Keratinocyte (primary cell): ENCODE results near the gene THAP2. TPM values are rescaled to one million over a fixed set of nuclear protein-coding genes. Genes with fewer than 3 reads are reported as not detected.

Experiments
- DNase-seq: peaks from one replicate; pipeline ENCODE4 v3.0.0-alpha.2; 2011; ENCODE audit warnings: low read depth, missing footprints, low spot score
- FAIRE-seq: peaks from 2 replicates; lab custom pipeline; 2011; peaks lifted over from hg19 to GRCh38; lab: Jason Lieb, UNC
- H2AFZ ChIP-seq: 2 replicates; pipeline ENCODE4 v1.6.0; 2012; ENCODE audit warnings: low read length, control low read depth, inconsistent platforms; ENCODE audit not compliant: control insufficient read depth
- H3K27ac ChIP-seq: 2 replicates; pipeline ENCODE4 v1.5.1; 2011; ENCODE audit warnings: low read length; ENCODE audit not compliant: control insufficient read depth, insufficient read depth
- H3K27me3 ChIP-seq: 3 replicates; pipeline ENCODE4 v1.6.0; 2011; ENCODE audit warnings: low read length; ENCODE audit not compliant: control insufficient read depth, insufficient read depth; ENCODE audit errors: extremely low read depth
- H3K36me3 ChIP-seq, 2 experiments: 2 replicates in 1 of 2; 3 replicates in 1 of 2; pipeline ENCODE4 v1.5.1; 2011; ENCODE audit warnings: low read length in 2 of 2, mild to moderate bottlenecking in 1 of 2; ENCODE audit not compliant: control insufficient read depth in 2 of 2, insufficient read depth in 2 of 2; ENCODE audit errors: extremely low read depth in 1 of 2
- H3K4me1 ChIP-seq: 3 replicates; pipeline ENCODE4 v1.5.1; 2011; ENCODE audit warnings: low read length; ENCODE audit not compliant: control insufficient read depth, insufficient read depth; ENCODE audit errors: extremely low read depth
- H3K4me2 ChIP-seq: 3 replicates; pipeline ENCODE4 v1.6.0; 2011; ENCODE audit warnings: low read depth, low read length; ENCODE audit not compliant: control insufficient read depth, insufficient read depth; ENCODE audit errors: extremely low read depth
- H3K4me3 ChIP-seq, 3 experiments: fragments of 200-600 bp in 1 of 3; sonication (generic) in 1 of 3; 2 replicates in 2 of 3; 3 replicates in 1 of 3; pipeline ENCODE4 v1.5.1; 2011 to 2016; ENCODE audit warnings: low read length in 3 of 3, mild to moderate bottlenecking in 3 of 3, control low read depth in 2 of 3, inconsistent platforms in 1 of 3, low read depth in 1 of 3, mixed read lengths in 1 of 3, mixed run types in 1 of 3, moderate library complexity in 1 of 3; ENCODE audit not compliant: control insufficient read depth in 2 of 3, insufficient read depth in 2 of 3; ENCODE audit errors: extremely low read depth in 1 of 3
- H3K79me2 ChIP-seq: 2 replicates; pipeline ENCODE4 v1.6.0; 2012; ENCODE audit warnings: low read length; ENCODE audit not compliant: control insufficient read depth, insufficient read depth
- H3K9ac ChIP-seq: 3 replicates; pipeline ENCODE4 v1.6.0; 2011; ENCODE audit warnings: low read length; ENCODE audit not compliant: control insufficient read depth, insufficient read depth; ENCODE audit errors: extremely low read depth
- H3K9me1 ChIP-seq: 3 replicates; pipeline ENCODE4 v1.6.0; 2011; ENCODE audit warnings: low read length; ENCODE audit not compliant: control insufficient read depth, insufficient read depth; ENCODE audit errors: extremely low read depth
- H3K9me3 ChIP-seq: 2 replicates; pipeline ENCODE4 v1.5.1; 2012; ENCODE audit warnings: low read depth, low read length; ENCODE audit not compliant: control insufficient read depth
- H4K20me1 ChIP-seq: 3 replicates; pipeline ENCODE4 v1.6.0; 2011; ENCODE audit warnings: low read length; ENCODE audit not compliant: control insufficient read depth, insufficient read depth; ENCODE audit errors: extremely low read depth
- EZH2 ChIP-seq: IDR thresholded peaks from one replicate; pipeline ENCODE4 v1.6.1; 2012; ENCODE audit warnings: inconsistent platforms, mild to moderate bottlenecking, low read length, moderate library complexity
- dilution Hi-C: fragments of 300-500 bp; cut with MboI; formaldehyde crosslinking; loops from one replicate; pipeline ENCODE4 v1.7.0; 2020; ENCODE audit warnings: low sequenced_read_pairs; ENCODE audit not compliant: extremely low pct_ligation_motif_present
- polyA plus RNA-seq, 5 experiments: library from polyadenylated mRNA; depleted of rRNA in 3 of 5; stranded (reverse) in 3 of 5; stranded (forward) in 1 of 5; unstranded in 1 of 5; fragments of >200 nt; gene quantifications; 1 replicate in 1 of 5; 2 replicates in 3 of 5; 3 replicates in 1 of 5; pipeline versions ENCODE4 v1.2.1 to v1.2.3, GENCODE V29; 2011 to 2012; ENCODE audit warnings: missing spikeins in 2 of 5, low read depth in 1 of 5, low replicate concordance in 1 of 5
- TF ChIP-seq, protein P1 (sequence below), 3 experiments: IDR thresholded peaks in 1 of 3; conservative IDR thresholded peaks in 1 of 3; optimal IDR thresholded peaks in 1 of 3; 2 replicates in 2 of 3; 3 replicates in 1 of 3; pipeline versions ENCODE3 to v1.5.1; 2011; ENCODE audit warnings: low read length in 3 of 3, mild to moderate bottlenecking in 3 of 3, moderate library complexity in 2 of 3, control low read depth in 1 of 3, inconsistent platforms in 1 of 3; ENCODE audit not compliant: insufficient read depth in 2 of 3; ENCODE audit errors: extremely low read depth in 1 of 3

Gene THAP2
- polyA plus RNA-seq, 1 donor (not counting 4 experiments of a cell fraction or from before 2014, with no cell fraction given), result 4.4 TPM

DNA sequence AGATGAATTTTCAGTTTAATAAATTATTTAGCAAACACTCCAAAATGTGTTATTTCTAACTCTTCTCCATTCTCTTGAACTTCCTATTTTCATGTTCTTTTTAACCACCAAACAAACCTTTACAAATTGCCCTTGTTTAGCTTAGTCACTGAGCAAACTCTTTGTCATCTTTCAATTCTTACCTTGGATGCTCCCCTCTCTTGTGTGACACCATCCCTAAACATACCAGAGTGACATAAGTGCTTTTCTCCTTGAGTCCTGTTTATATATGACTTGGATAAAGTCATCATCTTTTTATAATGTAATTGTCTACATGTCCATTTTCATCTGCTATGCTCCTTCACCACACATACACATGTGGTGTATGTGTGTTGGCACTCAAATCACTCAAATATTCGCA lies 18.4 kb downstream of the THAP2 start:
- no peaks in the 10 kb centered on the region for H4K20me1 ChIP-seq
- no peaks in the 10 kb centered on the region for H3K27me3 ChIP-seq
- FAIRE-seq (no peak), DNase-seq (no peak)
- H3K4me1 ChIP-seq, result peaks cover 9% of the 10 kb centered on the region
- no peaks in the 10 kb centered on the region for H3K9me1 ChIP-seq
- H3K79me2 ChIP-seq, result no peaks in the 10 kb centered on the region
- dilution Hi-C loops, result no loop called here
- H3K9me3 ChIP-seq, result no peaks in the 10 kb centered on the region
- no peaks in the 10 kb centered on the region for H3K36me3 ChIP-seq
- TF ChIP-seq, protein P1, sequence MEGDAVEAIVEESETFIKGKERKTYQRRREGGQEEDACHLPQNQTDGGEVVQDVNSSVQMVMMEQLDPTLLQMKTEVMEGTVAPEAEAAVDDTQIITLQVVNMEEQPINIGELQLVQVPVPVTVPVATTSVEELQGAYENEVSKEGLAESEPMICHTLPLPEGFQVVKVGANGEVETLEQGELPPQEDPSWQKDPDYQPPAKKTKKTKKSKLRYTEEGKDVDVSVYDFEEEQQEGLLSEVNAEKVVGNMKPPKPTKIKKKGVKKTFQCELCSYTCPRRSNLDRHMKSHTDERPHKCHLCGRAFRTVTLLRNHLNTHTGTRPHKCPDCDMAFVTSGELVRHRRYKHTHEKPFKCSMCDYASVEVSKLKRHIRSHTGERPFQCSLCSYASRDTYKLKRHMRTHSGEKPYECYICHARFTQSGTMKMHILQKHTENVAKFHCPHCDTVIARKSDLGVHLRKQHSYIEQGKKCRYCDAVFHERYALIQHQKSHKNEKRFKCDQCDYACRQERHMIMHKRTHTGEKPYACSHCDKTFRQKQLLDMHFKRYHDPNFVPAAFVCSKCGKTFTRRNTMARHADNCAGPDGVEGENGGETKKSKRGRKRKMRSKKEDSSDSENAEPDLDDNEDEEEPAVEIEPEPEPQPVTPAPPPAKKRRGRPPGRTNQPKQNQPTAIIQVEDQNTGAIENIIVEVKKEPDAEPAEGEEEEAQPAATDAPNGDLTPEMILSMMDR (optimal IDR thresholded peaks at IDR 0.05 in 1 of 3, IDR thresholded peaks at IDR 0.05 in 1 of 3, conservative IDR thresholded peaks at IDR 0.05 in 1 of 3; ENCODE audit: extremely low read depth in 1 of 3, insufficient read depth in 2 of 3, low read length in 3 of 3), result no peak
- TF ChIP-seq EZH2, result no peak
- H3K4me2 ChIP-seq, result no peak overlapping the region
- no peak overlapping the region for H3K9ac ChIP-seq
- no peak overlapping the region for H3K27ac ChIP-seq
- no peak overlapping the region for H3K4me3 ChIP-seq
- H2AFZ ChIP-seq, result no peak overlapping the region

DNA sequence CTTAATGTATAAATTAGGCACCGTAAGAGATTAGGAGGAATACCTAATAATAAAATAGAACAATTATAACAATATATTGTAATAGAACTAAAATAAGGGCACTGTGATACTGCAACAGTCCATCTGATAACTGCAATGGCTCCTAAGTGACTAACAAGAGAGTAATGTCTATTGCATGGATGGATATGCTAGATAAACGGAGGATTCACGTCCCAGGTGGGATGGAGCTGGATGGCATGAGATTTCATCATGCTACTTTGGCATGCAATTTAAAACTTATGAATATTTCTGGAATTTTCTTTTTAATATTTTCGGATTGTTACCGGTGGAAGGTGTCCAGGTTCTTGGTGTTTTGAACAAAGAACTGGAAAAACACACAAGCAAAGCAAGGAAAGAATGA lies 19.5 kb downstream of the THAP2 start:
- no peak for TF ChIP-seq EZH2
- TF ChIP-seq, protein P1 (optimal IDR thresholded peaks at IDR 0.05 in 1 of 3, IDR thresholded peaks at IDR 0.05 in 1 of 3, conservative IDR thresholded peaks at IDR 0.05 in 1 of 3; ENCODE audit: extremely low read depth in 1 of 3, insufficient read depth in 2 of 3, low read length in 3 of 3), result no peak
- DNase-seq (no peak), FAIRE-seq (no peak)
- peaks cover 21% of the 10 kb centered on the region for H3K4me1 ChIP-seq
- H3K79me2 ChIP-seq, result peaks cover 2% of the 10 kb centered on the region
- H3K4me2 ChIP-seq, result no peak overlapping the region
- H3K36me3 ChIP-seq, result no peaks in the 10 kb centered on the region
- H3K4me3 ChIP-seq, result no peak overlapping the region
- no peaks in the 10 kb centered on the region for H3K27me3 ChIP-seq
- H3K9me1 ChIP-seq, result no peaks in the 10 kb centered on the region
- peak overlapping the region; percentile 8 for H3K27ac ChIP-seq
- H3K9me3 ChIP-seq, result no peaks in the 10 kb centered on the region
- H2AFZ ChIP-seq, result no peak overlapping the region
- dilution Hi-C loops, result no loop called here
- no peaks in the 10 kb centered on the region for H4K20me1 ChIP-seq
- no peak overlapping the region for H3K9ac ChIP-seq
